Stomach smooth muscle (tissue), 2 donors: ENCODE measurements around the gene ATF4.

Source experiments
- H3K27ac ChIP-seq: one replicate; pipeline ENCODE4 v1.7.0; 2013; ENCODE audit warnings: mild to moderate bottlenecking, low read length, inconsistent platforms
- H3K27me3 ChIP-seq, 2 donors: one replicate each; pipeline ENCODE4 v1.7.0; 2013; ENCODE audit warnings: low read length in 2 of 2; ENCODE audit not compliant: insufficient read depth in 2 of 2, control insufficient read depth in 1 of 2
- H3K36me3 ChIP-seq, 2 donors: one replicate each; pipeline ENCODE4 v1.7.0; 2013; ENCODE audit warnings: low read length in 2 of 2; ENCODE audit not compliant: control insufficient read depth in 2 of 2, insufficient read depth in 2 of 2
- H3K4me1 ChIP-seq: one replicate; pipeline ENCODE4 v1.7.0; 2013; ENCODE audit warnings: low read length; ENCODE audit not compliant: control insufficient read depth, insufficient read depth
- H3K4me3 ChIP-seq, 2 donors: one replicate each; pipeline ENCODE4 v1.7.0; 2013; ENCODE audit warnings: low read length in 2 of 2
- H3K9ac ChIP-seq, 2 donors: one replicate each; pipeline ENCODE4 v1.7.0; 2013; ENCODE audit warnings: low read length in 2 of 2, mild to moderate bottlenecking in 1 of 2
- H3K9me3 ChIP-seq, 2 donors: one replicate each; pipeline ENCODE4 v1.7.0; 2013; ENCODE audit warnings: low read length in 2 of 2; ENCODE audit not compliant: control insufficient read depth in 2 of 2
- donor health status: healthy.
- donor health status: Pancreatic carcinoma.

The ATF4 gene

GRCh38 chr22:39520226-39521105 lies at the start of gene ATF4:
ATF4 (plus strand) TSS chr22:39520562; CDS start chr22:39521446, 884 bp downstream.
- peaks cover 50% of the 10 kb centered on the region for H3K4me1 ChIP-seq
- H3K4me3 ChIP-seq, result peak within 1 kb of the TSS; percentile 94 to 98
- peak within 1 kb of the TSS; percentile 99 for H3K9ac ChIP-seq
- H3K36me3 ChIP-seq, result peaks cover 25 to 34% of the 10 kb centered on the region in 2 donors
- H3K27ac ChIP-seq, result peak within 1 kb of the TSS; percentile 99
- no peaks in the 10 kb centered on the region for H3K27me3 ChIP-seq
- no peaks in the 10 kb centered on the region for H3K9me3 ChIP-seq

GRCh38 chr22:39471381-39472141 lies 48.8 kb upstream of the ATF4 start:
- Histone ChIP-seq H3K4me1 (peaks cover 25% of the 10 kb centered on the region), H3K9ac (no peak overlapping the region), H3K27ac (no peak overlapping the region), H3K36me3 (no peaks in the 10 kb centered on the region), H3K4me3 (no peak overlapping the region), H3K9me3 (no peaks in the 10 kb centered on the region), H3K27me3 (peaks cover 0 to 2% of the 10 kb centered on the region in 2 donors)

GRCh38 chr22:39472570-39473556 lies 47.5 kb upstream of the ATF4 start:
- Histone ChIP-seq H3K27me3 (peaks cover 0 to 2% of the 10 kb centered on the region in 2 donors), H3K4me1 (peaks cover 23% of the 10 kb centered on the region), H3K9ac (no peak overlapping the region), H3K4me3 (no peak overlapping the region), H3K36me3 (no peaks in the 10 kb centered on the region), H3K9me3 (no peaks in the 10 kb centered on the region), H3K27ac (no peak overlapping the region)

GRCh38 chr22:39473851-39474250 lies 46.5 kb upstream of the ATF4 start:
- H3K9ac ChIP-seq, result no peak overlapping the region
- H3K9me3 ChIP-seq, result no peaks in the 10 kb centered on the region
- no peak overlapping the region for H3K4me3 ChIP-seq
- no peaks in the 10 kb centered on the region for H3K36me3 ChIP-seq
- H3K4me1 ChIP-seq, result peaks cover 23% of the 10 kb centered on the region
- H3K27me3 ChIP-seq, result peaks cover 0 to 2% of the 10 kb centered on the region in 2 donors
- H3K27ac ChIP-seq, result no peak overlapping the region

GRCh38 chr22:39474351-39475111 lies 45.8 kb upstream of the ATF4 start:
- no peaks in the 10 kb centered on the region for H3K36me3 ChIP-seq
- no peak overlapping the region for H3K9ac ChIP-seq
- H3K9me3 ChIP-seq, result no peaks in the 10 kb centered on the region
- no peaks in the 10 kb centered on the region for H3K27me3 ChIP-seq
- H3K4me1 ChIP-seq, result peaks cover 20% of the 10 kb centered on the region
- no peak overlapping the region for H3K4me3 ChIP-seq
- no peak overlapping the region for H3K27ac ChIP-seq

GRCh38 chr22:39475337-39475736 lies 45.0 kb upstream of the ATF4 start:
- no peaks in the 10 kb centered on the region for H3K36me3 ChIP-seq
- H3K9me3 ChIP-seq, result no peaks in the 10 kb centered on the region
- no peak overlapping the region for H3K9ac ChIP-seq
- H3K4me3 ChIP-seq, result no peak overlapping the region
- H3K27me3 ChIP-seq, result no peaks in the 10 kb centered on the region
- H3K27ac ChIP-seq, result peak overlapping the region; percentile 6
- peaks cover 15% of the 10 kb centered on the region for H3K4me1 ChIP-seq

GRCh38 chr22:39475902-39476301 lies 44.5 kb upstream of the ATF4 start:
- H3K27me3 ChIP-seq, result no peaks in the 10 kb centered on the region
- H3K4me3 ChIP-seq, result no peak overlapping the region
- H3K27ac ChIP-seq, result no peak overlapping the region
- H3K4me1 ChIP-seq, result peaks cover 12% of the 10 kb centered on the region
- no peak overlapping the region for H3K9ac ChIP-seq
- H3K9me3 ChIP-seq, result no peaks in the 10 kb centered on the region
- no peaks in the 10 kb centered on the region for H3K36me3 ChIP-seq

- H3K4me3 ChIP-seq, result no peak overlapping the region
- no peaks in the 10 kb centered on the region for H3K36me3 ChIP-seq
- H3K9ac ChIP-seq, result no peak overlapping the region
- no peaks in the 10 kb centered on the region for H3K9me3 ChIP-seq
- no peak overlapping the region for H3K27ac ChIP-seq
- H3K4me1 ChIP-seq, result peaks cover 11% of the 10 kb centered on the region
- no peaks in the 10 kb centered on the region for H3K27me3 ChIP-seq
These were observed 43.7 kb upstream of the ATF4 start for GRCh38 chr22:39476664-39477063.

GRCh38 chr22:39477542-39477941 lies 42.8 kb upstream of the ATF4 start:
- Histone ChIP-seq H3K4me1 (peaks cover 6% of the 10 kb centered on the region), H3K27me3 (no peaks in the 10 kb centered on the region), H3K4me3 (no peak overlapping the region), H3K9ac (no peak overlapping the region), H3K27ac (no peak overlapping the region), H3K9me3 (no peaks in the 10 kb centered on the region), H3K36me3 (no peaks in the 10 kb centered on the region)
